PC-9 (cell line): ENCODE data around the gene FASTK. TPM values are rescaled to one million over a fixed set of nuclear protein-coding genes. Genes with fewer than 3 reads are reported as not detected.

ENCODE experiments used
- Bru-seq: library from RNA; stranded (reverse); fragments of 400-500 nt; gene quantifications from one replicate; lab custom pipeline; 2021; lab: Mats Ljungman, UMichigan
- BruChase-seq, 2 experiments: library from RNA; stranded (reverse); fragments of 400-500 nt; gene quantifications; one replicate each; lab custom pipeline; 2021; lab: Mats Ljungman, UMichigan
- BruUV-seq: library from RNA; stranded (reverse); fragments of 400-500 nt; replicated peaks from 2 replicates; lab custom pipeline; 2021; lab: Mats Ljungman, UMichigan
- CTCF ChIA-PET: fragments of 300-600 bp; sonication (Branson Sonifier 250); formaldehyde crosslinking; loops from one replicate; lab custom pipeline; 2022; ENCODE audit warnings: antibody characterized with exemption; lab: Charles Lee
- POLR2A ChIA-PET: fragments of 300-600 bp; sonication (Branson Sonifier 250); formaldehyde crosslinking; loops from one replicate; lab custom pipeline; 2022; ENCODE audit warnings: antibody characterized with exemption; ENCODE audit not compliant: unreplicated experiment; lab: Charles Lee
- DNase-seq, 2 experiments: peaks; one replicate each; pipeline versions ENCODE4 v3.0.0 to v3.0.0-alpha.2; 2015 to 2022; ENCODE audit warnings: mixed read lengths in 1 of 2
- H2AFZ ChIP-seq: fragments of 200-600 bp; sonication (generic); 2 replicates; pipeline ENCODE4 v1.8.1; 2017; ENCODE audit warnings: antibody characterized with exemption
- H3F3A ChIP-seq: fragments of 200-600 bp; sonication (generic); 2 replicates; pipeline ENCODE4 v1.8.1; 2017; ENCODE audit warnings: antibody characterized with exemption, mild to moderate bottlenecking, low read depth; ENCODE audit not compliant: insufficient read depth
- H3K27ac ChIP-seq: fragments of 200-600 bp; sonication (generic); 2 replicates; pipeline ENCODE4 v1.6.1; 2016; ENCODE audit warnings: mixed run types
- H3K27me3 ChIP-seq: fragments of 200-600 bp; sonication (generic); 2 replicates; pipeline ENCODE4 v1.6.1; 2016; ENCODE audit warnings: low read depth, mixed run types; ENCODE audit not compliant: insufficient read depth
- H3K36me3 ChIP-seq: fragments of 200-600 bp; sonication (generic); 2 replicates; pipeline ENCODE4 v1.6.1; 2016; ENCODE audit warnings: low read depth, mixed run types
- H3K4me1 ChIP-seq: fragments of 200-600 bp; sonication (generic); replicated peaks from 2 replicates; pipeline ENCODE4 v1.6.1; 2016; ENCODE audit warnings: mixed run types; ENCODE audit not compliant: insufficient read depth
- H3K4me2 ChIP-seq: fragments of 200-600 bp; sonication (generic); 2 replicates; pipeline ENCODE4 v1.6.1; 2017; ENCODE audit warnings: mixed run types
- H3K4me3 ChIP-seq: fragments of 200-600 bp; sonication (generic); 2 replicates; pipeline ENCODE4 v1.6.1; 2016; ENCODE audit warnings: mixed run types
- H3K79me2 ChIP-seq: fragments of 200-600 bp; sonication (generic); 2 replicates; pipeline ENCODE4 v1.6.1; 2017; ENCODE audit warnings: low read depth, mixed run types
- H3K9me2 ChIP-seq: fragments of 200-600 bp; sonication (generic); 2 replicates; pipeline ENCODE4 v1.8.1; 2017; ENCODE audit warnings: mild to moderate bottlenecking; ENCODE audit not compliant: insufficient read depth
- H3K9me3 ChIP-seq: fragments of 200-600 bp; sonication (generic); 2 replicates; pipeline ENCODE4 v1.8.1; 2016; ENCODE audit warnings: low read depth; ENCODE audit not compliant: insufficient read depth
- H4K20me1 ChIP-seq: fragments of 200-600 bp; sonication (generic); 2 replicates; pipeline ENCODE4 v1.8.1; 2017; ENCODE audit not compliant: insufficient read depth
- EZH2 ChIP-seq: fragments of 200-600 bp; sonication (generic); IDR thresholded peaks from 2 replicates; pipeline ENCODE4 v1.8.0; 2017; ENCODE audit warnings: antibody characterized with exemption, low read depth
- intact Hi-C: fragments of 100-400 bp; cut with micrococcal nuclease; formaldehyde crosslinking; loops from one replicate; pipeline ENCODE4 v1.10.0; 2022; ENCODE audit not compliant: unreplicated experiment
- long read RNA-seq: library from polyadenylated mRNA; stranded (forward); transcript quantifications from one replicate; pipeline ENCODE4 v2.0.0, GENCODE V29; 2022
- total RNA-seq: library from RNA; stranded (reverse); gene quantifications from 2 replicates; pipeline ENCODE4 v1.2.3, GENCODE V29; 2021
- TF ChIP-seq, protein P1 (sequence below): fragments of 200-600 bp; sonication (generic); conservative IDR thresholded peaks from 2 replicates; pipeline ENCODE4 v1.6.1; 2017; ENCODE audit warnings: mixed run types, antibody characterized with exemption, mild to moderate bottlenecking, moderate library complexity

The FASTK gene
- total RNA-seq = 104 and 126 TPM in 2 replicates
- percentile 69 among the genes with signal in this experiment for Bru-seq, nascent RNA
- BruChase-seq, experiment 1, labeled RNA remaining after a 2-hour chase = percentile 84 among the genes with signal in this experiment
- BruChase-seq, experiment 2, labeled RNA remaining after a 6-hour chase = percentile 92 among the genes with signal in this experiment
- long read RNA-seq, transcript FASTK-213 (9 exons, 1,826 nt) = minor isoform, 12 of 200 reads
- long read RNA-seq, transcript FASTK-201 (10 exons, 1,827 nt) = major isoform, 90 of 200 reads
- long read RNA-seq, transcript FASTK-212 (10 exons, 1,764 nt) = minor isoform, 12 of 200 reads
- long read RNA-seq, partial matches to known transcripts = 15 of 200 reads
- long read RNA-seq, other reads (novel, unspliced or antisense) = 68 of 200 reads

DNA sequence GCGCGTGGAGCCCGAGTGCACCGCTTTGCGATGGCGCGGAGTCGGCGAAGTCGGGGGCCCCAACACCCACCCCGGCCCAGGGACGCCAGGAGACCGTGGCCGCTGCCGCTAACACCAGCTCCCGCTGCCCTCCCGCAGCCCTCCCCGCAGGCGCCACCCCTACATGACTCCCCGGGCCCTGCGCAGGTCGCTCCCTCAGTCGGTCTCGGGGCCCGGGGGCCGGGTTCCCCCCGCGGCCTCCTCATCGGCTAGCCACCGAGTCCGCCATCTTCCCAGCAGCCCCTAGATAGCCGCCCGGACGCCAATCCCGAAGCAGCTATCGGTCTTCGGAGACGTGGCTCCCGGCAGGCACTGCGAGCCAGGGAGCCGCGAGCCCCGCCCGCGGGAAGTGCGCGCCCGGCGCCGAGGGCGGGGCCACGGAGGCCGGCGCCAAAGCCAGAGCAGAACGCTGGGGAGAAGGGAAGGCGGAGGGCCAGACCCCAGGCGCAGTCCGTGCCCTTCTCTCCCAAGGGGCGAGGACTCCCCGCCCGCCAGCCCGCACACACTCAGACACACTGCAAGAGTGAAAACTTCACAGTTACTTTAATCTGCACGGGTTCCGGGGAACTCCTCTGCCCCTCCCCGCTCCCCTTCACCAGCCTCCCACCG lies at the start of gene FASTK:
Gene FASTK, minus strand, starts transcription at position 288 of the 648 bp plus-strand sequence. Its CDS starts 43 bp downstream, at position 245.
- peaks cover 8% of the 10 kb centered on the region; the same call in 1 of the 2 replicates for H4K20me1 ChIP-seq
- H3K9me3 ChIP-seq = no peaks in the 10 kb centered on the region
- H3K36me3 ChIP-seq = no peaks in the 10 kb centered on the region
- intact Hi-C loops = loop anchor here (1.0 to 10.0 kb wide), 2 partner anchors 20 to 106 kb away; partner anchors contain the start of gene KCNH2
- H2AFZ ChIP-seq = peak within 1 kb of the TSS; percentile 89
- peak; percentile 82 to 93 for DNase-seq
- no peaks in the 10 kb centered on the region for H3K9me2 ChIP-seq
- TF ChIP-seq, protein P1, sequence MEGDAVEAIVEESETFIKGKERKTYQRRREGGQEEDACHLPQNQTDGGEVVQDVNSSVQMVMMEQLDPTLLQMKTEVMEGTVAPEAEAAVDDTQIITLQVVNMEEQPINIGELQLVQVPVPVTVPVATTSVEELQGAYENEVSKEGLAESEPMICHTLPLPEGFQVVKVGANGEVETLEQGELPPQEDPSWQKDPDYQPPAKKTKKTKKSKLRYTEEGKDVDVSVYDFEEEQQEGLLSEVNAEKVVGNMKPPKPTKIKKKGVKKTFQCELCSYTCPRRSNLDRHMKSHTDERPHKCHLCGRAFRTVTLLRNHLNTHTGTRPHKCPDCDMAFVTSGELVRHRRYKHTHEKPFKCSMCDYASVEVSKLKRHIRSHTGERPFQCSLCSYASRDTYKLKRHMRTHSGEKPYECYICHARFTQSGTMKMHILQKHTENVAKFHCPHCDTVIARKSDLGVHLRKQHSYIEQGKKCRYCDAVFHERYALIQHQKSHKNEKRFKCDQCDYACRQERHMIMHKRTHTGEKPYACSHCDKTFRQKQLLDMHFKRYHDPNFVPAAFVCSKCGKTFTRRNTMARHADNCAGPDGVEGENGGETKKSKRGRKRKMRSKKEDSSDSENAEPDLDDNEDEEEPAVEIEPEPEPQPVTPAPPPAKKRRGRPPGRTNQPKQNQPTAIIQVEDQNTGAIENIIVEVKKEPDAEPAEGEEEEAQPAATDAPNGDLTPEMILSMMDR = no peak
- no peak for TF ChIP-seq EZH2
- peak within 1 kb of the TSS; percentile 89 for H3K4me3 ChIP-seq
- H3K4me2 ChIP-seq = peak within 1 kb of the TSS; percentile 100
- no peaks in the 10 kb centered on the region for H3K27me3 ChIP-seq
- H3K79me2 ChIP-seq = peaks cover 38% of the 10 kb centered on the region
- H3K4me1 ChIP-seq = peaks cover 35% of the 10 kb centered on the region
- POLR2A ChIA-PET = interaction anchor here (0.5 to 0.6 kb wide), 2 partner anchors 17 to 1909 kb away, joined by 3 read pairs; no protein-coding TSS in a partner anchor
- peaks cover 68% of the 10 kb centered on the region for H3F3A ChIP-seq
- CTCF ChIA-PET = interaction anchor here (0.7 kb wide), 1 partner anchor 52 kb away, joined by 3 read pairs; the partner anchor contains the start of gene ABCB8
- peak within 1 kb of the TSS; percentile 70 for H3K27ac ChIP-seq
- BruUV-seq = no TSS peak

DNA sequence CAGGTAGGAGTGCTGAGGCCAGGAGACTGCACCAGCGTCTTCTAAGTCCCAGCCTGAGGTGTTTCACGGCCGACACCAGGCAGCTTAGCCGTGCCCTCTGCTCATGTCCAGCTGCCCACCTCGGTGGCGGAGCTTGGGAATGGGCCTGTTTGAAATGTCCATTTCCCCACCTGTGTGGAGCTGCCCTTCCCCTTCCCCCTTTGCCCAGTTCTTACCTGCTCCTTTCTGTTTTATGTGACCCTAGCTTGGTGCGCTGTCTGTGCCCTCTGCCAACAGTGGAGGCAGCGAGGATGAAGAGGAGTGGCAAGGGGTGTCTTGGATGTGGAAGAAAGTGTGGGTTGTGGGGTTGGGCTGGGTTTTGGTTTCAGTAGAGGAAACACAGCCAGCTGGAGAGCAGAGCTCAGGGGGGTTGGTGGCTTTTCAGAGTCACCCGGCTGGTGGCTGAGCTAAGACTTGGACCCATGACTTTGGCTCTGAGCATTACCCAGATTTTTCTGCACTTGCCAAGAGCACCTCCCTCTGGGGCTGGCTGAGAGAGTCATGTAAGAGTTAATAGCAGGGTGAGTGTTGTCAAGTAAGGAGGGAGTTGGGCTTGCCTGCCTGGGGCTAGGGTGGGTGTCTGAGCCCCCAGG lies 49.5 kb upstream of the FASTK start:
- H2AFZ ChIP-seq = no peak overlapping the region
- TF ChIP-seq, protein P1 = no peak
- TF ChIP-seq EZH2 = no peak
- no peak for DNase-seq
- no peak overlapping the region for H3K4me3 ChIP-seq
- H3K27me3 ChIP-seq = no peaks in the 10 kb centered on the region
- no peak overlapping the region for H3K27ac ChIP-seq
- no peaks in the 10 kb centered on the region for H3K9me2 ChIP-seq
- BruUV-seq = no TSS peak
- intact Hi-C loops = no loop called here
- peaks cover 3% of the 10 kb centered on the region; the same call in 1 of the 2 replicates for H4K20me1 ChIP-seq
- no peaks in the 10 kb centered on the region for H3K79me2 ChIP-seq
- H3K9me3 ChIP-seq = no peaks in the 10 kb centered on the region
- no peaks in the 10 kb centered on the region for H3K4me1 ChIP-seq
- H3K36me3 ChIP-seq = no peaks in the 10 kb centered on the region
- H3F3A ChIP-seq = no peaks in the 10 kb centered on the region
- ChIA-PET CTCF (no interaction called here), POLR2A (no interaction called here)
- no peak overlapping the region for H3K4me2 ChIP-seq
